Measurements from ENCODE around the gene CD3D.

The CD3D gene

DNA sequence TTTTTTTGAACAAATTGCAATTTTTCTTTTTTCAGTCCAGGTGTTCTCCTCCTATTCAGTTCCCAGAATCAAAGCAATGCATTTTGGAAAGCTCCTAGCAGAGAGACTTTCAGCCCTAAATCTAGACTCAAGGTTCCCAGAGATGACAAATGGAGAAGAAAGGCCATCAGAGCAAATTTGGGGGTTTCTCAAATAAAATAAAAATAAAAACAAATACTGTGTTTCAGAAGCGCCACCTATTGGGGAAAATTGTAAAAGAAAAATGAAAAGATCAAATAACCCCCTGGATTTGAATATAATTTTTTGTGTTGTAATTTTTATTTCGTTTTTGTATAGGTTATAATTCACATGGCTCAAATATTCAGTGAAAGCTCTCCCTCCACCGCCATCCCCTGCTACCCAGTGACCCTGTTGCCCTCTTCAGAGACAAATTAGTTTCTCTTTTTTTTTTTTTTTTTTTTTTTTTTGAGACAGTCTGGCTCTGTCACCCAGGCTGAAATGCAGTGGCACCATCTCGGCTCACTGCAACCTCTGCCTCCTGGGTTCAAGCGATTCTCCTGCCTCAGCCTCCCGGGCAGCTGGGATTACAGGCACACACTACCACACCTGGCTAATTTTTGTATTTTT, 10.7 kb upstream of the CD3D start:
- TF ChIP-seq ZBTB7A (IDR thresholded peaks at IDR 0.05; ENCODE audit: low read depth) = no peak
- peak; percentile 48 for TF ChIP-seq RAD21 (IDR thresholded peaks at IDR 0.05; ENCODE audit: low read depth)
- TF ChIP-seq YY1 (IDR thresholded peaks at IDR 0.05; ENCODE audit: low read depth) = no peak

DNA sequence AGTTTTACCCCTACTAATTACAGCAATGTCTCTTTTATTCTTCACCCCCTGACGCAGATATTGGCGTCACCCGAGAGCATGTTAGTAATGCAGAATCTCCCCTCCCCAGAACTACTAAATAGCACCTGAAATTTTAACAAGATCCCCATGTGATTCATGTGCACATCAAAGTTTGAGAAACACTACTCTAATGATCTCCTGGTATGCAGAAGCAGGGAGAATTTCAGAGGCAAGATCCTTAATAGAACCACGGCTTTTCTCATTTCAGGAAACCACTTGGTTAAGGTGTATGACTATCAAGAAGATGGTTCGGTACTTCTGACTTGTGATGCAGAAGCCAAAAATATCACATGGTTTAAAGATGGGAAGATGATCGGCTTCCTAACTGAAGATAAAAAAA, 7.0 kb upstream of the CD3D start:
- TF ChIP-seq TCF12 (IDR thresholded peaks at IDR 0.05; ENCODE audit: low read depth) = no peak
- no peak for TF ChIP-seq CEBPB (IDR thresholded peaks at IDR 0.05)
- TF ChIP-seq TEAD4 (IDR thresholded peaks at IDR 0.05) = no peak
- TF ChIP-seq CREB1 (IDR thresholded peaks at IDR 0.05; ENCODE audit: low read depth) = no peak
- no peak for TF ChIP-seq ZBTB7A (IDR thresholded peaks at IDR 0.05; ENCODE audit: low read depth)
- no peak for TF ChIP-seq EP300 (IDR thresholded peaks at IDR 0.05; ENCODE audit: borderline replicate concordance)
- TF ChIP-seq USF1 (IDR thresholded peaks at IDR 0.05) = no peak
- no peak for TF ChIP-seq YY1 (IDR thresholded peaks at IDR 0.05; ENCODE audit: low read depth)
- TF ChIP-seq EGR1 (IDR thresholded peaks at IDR 0.05) = no peak
- no peak for TF ChIP-seq RAD21 (IDR thresholded peaks at IDR 0.05; ENCODE audit: low read depth)
- TF ChIP-seq, protein P1, sequence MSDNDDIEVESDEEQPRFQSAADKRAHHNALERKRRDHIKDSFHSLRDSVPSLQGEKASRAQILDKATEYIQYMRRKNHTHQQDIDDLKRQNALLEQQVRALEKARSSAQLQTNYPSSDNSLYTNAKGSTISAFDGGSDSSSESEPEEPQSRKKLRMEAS (IDR thresholded peaks at IDR 0.05) = no peak

DNA sequence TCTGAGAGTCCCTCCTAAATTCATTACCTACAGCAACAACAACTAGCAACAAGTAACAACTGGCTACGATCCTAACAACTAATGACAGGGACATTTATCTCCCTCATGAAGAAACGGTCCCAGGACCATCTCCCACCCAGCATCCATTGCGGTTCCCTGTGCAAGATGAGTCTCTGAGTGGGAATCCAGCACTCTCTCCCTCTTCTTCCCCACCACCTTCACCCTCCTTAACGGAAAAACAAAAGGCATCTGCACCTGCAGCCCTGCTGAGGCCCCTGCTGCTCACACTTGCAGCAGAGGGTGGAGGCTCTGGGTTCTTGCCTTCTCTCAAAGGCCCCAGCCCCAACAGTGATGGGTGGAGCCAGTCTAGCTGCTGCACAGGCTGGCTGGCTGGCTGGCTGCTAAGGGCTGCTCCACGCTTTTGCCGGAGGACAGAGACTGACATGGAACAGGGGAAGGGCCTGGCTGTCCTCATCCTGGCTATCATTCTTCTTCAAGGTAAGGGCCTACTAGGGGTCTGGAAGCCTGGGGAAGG, 1.5 kb upstream of the CD3D start, which contains the start of gene CD3G:
Gene CD3G (plus strand): TSS at position 364 of the 535 bp plus-strand sequence. CDS start 80 bp downstream, at position 444.
- TF ChIP-seq EP300 (IDR thresholded peaks at IDR 0.05; ENCODE audit: borderline replicate concordance) (no peak), USF1 (IDR thresholded peaks at IDR 0.05) (no peak)
- TF ChIP-seq, protein P1 (IDR thresholded peaks at IDR 0.05) = no peak

DNA sequence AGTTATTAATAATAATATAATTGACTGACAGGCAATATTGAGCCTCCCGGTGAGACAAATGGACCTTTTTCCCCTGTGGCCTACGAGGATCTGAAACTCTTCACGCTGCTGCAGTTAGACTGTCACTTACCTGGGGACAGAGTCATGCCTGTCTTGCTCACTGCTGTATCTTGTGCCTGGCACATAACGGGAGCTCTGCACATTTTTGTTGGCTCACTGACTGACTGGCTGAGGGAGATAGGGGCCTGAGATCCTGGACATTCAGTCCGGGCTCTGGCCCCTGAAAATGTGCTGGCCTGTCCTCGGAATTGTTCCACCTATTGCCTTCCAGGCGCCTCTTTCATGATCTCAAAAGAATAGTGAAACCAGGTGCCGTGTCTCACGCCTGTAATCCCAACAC, 743 bp upstream of the CD3D start:
- TF ChIP-seq CEBPB (IDR thresholded peaks at IDR 0.05) (no peak), NFIC (IDR thresholded peaks at IDR 0.05) (no peak), REST (IDR thresholded peaks at IDR 0.05; ENCODE audit: low read depth) (no peak), RAD21 (IDR thresholded peaks at IDR 0.05; ENCODE audit: low read depth) (no peak), FOXM1 (IDR thresholded peaks at IDR 0.05; ENCODE audit: borderline replicate concordance, low read depth) (no peak), TCF12 (IDR thresholded peaks at IDR 0.05; ENCODE audit: low read depth) (no peak), TAF1 (IDR thresholded peaks at IDR 0.05; ENCODE audit: low read depth) (no peak), EP300 (IDR thresholded peaks at IDR 0.05; ENCODE audit: borderline replicate concordance) (no peak), TEAD4 (IDR thresholded peaks at IDR 0.05) (no peak), EGR1 (IDR thresholded peaks at IDR 0.05) (no peak), ZBTB7A (IDR thresholded peaks at IDR 0.05; ENCODE audit: low read depth) (no peak), YY1 (IDR thresholded peaks at IDR 0.05; ENCODE audit: low read depth) (no peak)

DNA sequence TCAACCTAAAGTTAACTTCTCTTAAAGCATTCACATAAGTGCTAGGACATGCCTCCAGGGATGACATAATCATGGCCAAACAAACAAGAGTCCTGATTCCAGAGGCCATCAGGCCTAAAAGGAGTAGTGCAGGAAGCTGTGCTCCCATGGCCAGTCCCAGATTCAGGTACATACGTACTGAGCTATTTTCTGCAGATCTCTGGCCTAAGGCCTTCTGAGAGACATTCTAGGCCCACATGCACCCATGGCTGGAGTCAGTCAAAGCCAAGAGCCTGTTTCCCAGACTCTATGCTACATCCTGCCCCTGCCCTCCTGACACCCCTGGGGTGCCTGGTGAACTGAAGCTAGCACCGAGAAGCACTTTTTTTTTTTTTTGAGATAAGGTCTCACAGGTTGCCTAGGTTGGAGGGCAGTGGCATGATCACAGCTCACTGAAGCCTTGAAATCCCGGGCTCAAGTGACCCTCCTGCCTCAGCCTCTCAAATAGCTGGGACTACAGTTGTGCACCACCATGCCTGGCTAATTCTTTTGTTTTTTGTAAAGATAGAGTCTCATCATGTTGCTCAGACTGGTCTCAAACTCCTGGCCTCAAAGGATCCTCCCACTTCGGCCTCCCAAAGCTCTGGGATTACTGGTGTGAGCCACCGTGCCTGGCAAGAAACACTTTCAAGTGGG, 553 bp downstream of the CD3D start:
- TF ChIP-seq TEAD4 (IDR thresholded peaks at IDR 0.05) = no peak
- no peak for TF ChIP-seq FOXM1 (IDR thresholded peaks at IDR 0.05; ENCODE audit: borderline replicate concordance, low read depth)
- no peak for TF ChIP-seq RAD21 (IDR thresholded peaks at IDR 0.05; ENCODE audit: low read depth)
- no peak for TF ChIP-seq EGR1 (IDR thresholded peaks at IDR 0.05)
- no peak for TF ChIP-seq ZBTB7A (IDR thresholded peaks at IDR 0.05; ENCODE audit: low read depth)
- no peak for TF ChIP-seq REST (IDR thresholded peaks at IDR 0.05; ENCODE audit: low read depth)
- no peak for TF ChIP-seq TCF12 (IDR thresholded peaks at IDR 0.05; ENCODE audit: low read depth)
- no peak for TF ChIP-seq EP300 (IDR thresholded peaks at IDR 0.05; ENCODE audit: borderline replicate concordance)
- no peak for TF ChIP-seq CREB1 (IDR thresholded peaks at IDR 0.05; ENCODE audit: low read depth)

- no peak for TF ChIP-seq ZBTB7A (IDR thresholded peaks at IDR 0.05; ENCODE audit: low read depth)
- TF ChIP-seq REST (IDR thresholded peaks at IDR 0.05; ENCODE audit: low read depth) = no peak
- no peak for TF ChIP-seq EP300 (IDR thresholded peaks at IDR 0.05; ENCODE audit: borderline replicate concordance)
- TF ChIP-seq TAF1 (IDR thresholded peaks at IDR 0.05; ENCODE audit: low read depth) = no peak
- no peak for TF ChIP-seq EGR1 (IDR thresholded peaks at IDR 0.05)
- TF ChIP-seq NFIC (IDR thresholded peaks at IDR 0.05) = no peak
- TF ChIP-seq FOXM1 (IDR thresholded peaks at IDR 0.05; ENCODE audit: borderline replicate concordance, low read depth) = no peak
- TF ChIP-seq CREB1 (IDR thresholded peaks at IDR 0.05; ENCODE audit: low read depth) = no peak
- TF ChIP-seq, protein P1 (IDR thresholded peaks at IDR 0.05) = no peak
- TF ChIP-seq TEAD4 (IDR thresholded peaks at IDR 0.05) = no peak
- no peak for TF ChIP-seq YY1 (IDR thresholded peaks at IDR 0.05; ENCODE audit: low read depth)
- no peak for TF ChIP-seq USF1 (IDR thresholded peaks at IDR 0.05)
- no peak for TF ChIP-seq CEBPB (IDR thresholded peaks at IDR 0.05)
- no peak for TF ChIP-seq RAD21 (IDR thresholded peaks at IDR 0.05; ENCODE audit: low read depth)
- no peak for TF ChIP-seq TCF12 (IDR thresholded peaks at IDR 0.05; ENCODE audit: low read depth)
Observed at GRCh38 chr11:118341261-118341660, 1.2 kb downstream of the CD3D start.
